T-helper 2 cell treated with Interferon-gamma antibody and Interleukin-4, amounts not matched to agents 100 ng/mL and 5 ng/mL, for 36 hours (primary cell): ENCODE results near the gene KIR2DL4. TPM values are rescaled to one million over a fixed set of nuclear protein-coding genes. Genes with fewer than 3 reads are reported as not detected.
"Not testable (repeated sequence)": the region's sequence is repeated elsewhere in the genome, so short reads cannot be mapped to it uniquely, and the experiment has no call there.

ENCODE experiments used
- intact Hi-C: fragments of 100-400 bp; cut with micrococcal nuclease; formaldehyde crosslinking; loops from one replicate; pipeline ENCODE4 v1.15.1; 2023
- total RNA-seq: library from RNA; stranded (reverse); gene quantifications from 2 replicates; pipeline ENCODE4 v1.2.3, GENCODE V29; 2022

Gene KIR2DL4
- total RNA-seq, 1 donor from 2014 or later = not detected

DNA sequence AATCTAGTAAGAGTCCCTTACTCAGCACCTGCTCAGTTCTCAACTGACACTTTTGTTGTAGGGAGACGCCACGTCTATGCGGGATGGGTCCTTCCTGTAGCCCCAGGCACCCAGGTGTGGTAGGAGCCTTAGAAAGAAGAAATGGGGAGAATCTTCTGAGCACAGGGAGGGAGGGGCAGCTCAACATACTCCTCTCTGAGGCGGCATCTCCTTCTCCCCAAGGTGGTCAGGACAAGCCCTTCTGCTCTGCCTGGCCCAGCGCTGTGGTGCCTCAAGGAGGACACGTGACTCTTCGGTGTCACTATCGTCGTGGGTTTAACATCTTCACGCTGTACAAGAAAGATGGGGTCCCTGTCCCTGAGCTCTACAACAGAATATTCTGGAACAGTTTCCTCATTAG is 1.2 kb downstream of the KIR2DL4 start:
- intact Hi-C loops = no loop called here

- intact Hi-C loops = no loop called here
Observed at GRCh38 chr19:54805665-54806515, 2.5 kb downstream of the KIR2DL4 start.

DNA sequence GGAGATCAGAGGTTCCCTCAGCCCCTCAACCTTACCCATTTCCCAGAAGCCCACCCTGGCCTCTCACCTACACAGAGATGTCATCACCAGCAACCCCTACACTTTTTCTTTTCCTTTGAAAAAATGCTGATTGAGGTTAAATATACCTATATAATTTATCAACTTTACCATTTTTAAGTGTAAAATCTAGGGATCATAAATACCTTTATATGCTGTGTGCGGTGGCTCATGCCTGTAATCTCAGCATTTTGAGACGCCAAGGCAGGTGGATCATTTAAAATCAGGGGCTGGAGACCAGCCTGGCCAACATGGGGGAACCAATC is 3.1 kb downstream of the KIR2DL4 start:
- intact Hi-C loops = no loop called here

DNA sequence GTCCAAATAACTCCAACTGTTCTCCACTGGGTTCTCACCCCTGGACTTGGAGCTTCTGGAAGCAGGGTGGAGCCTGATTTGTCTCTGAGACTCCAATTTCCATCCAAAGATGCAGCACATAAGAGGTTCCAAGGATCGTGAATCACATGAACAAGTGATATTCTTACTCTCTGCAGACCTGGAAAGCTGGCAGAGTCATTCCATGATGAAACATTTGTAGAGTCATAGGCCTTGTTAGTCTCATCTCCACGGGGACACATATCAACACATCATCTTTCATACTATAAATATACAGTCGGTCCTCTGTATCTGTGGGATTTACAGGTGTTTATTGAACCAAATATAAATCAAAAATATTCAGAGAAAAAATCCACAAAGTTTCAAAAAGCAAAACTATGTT is 11.2 kb downstream of the KIR2DL4 start:
- intact Hi-C loops = not testable (repeated sequence)

DNA sequence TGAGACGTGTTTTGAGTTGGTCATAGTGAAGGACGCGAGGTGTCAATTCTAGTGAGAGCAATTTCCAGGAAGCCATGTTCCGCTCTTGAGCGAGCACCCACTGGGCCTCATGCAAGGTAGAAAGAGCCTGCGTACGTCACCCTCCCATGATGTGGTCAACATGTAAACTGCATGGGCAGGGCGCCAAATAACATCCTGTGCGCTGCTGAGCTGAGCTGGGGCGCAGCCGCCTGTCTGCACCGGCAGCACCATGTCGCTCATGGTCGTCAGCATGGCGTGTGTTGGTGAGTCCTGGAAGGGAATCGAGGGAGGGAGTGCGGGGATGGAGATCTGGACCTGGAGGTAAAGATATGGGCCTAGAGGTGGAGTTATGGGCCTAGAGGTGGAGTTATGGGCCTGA is 12.8 kb downstream of the KIR2DL4 start, which contains the start of gene KIR3DL1:
Gene KIR3DL1, plus strand, starts transcription at position 218 of the 400 bp plus-strand sequence.
- intact Hi-C loops = not testable (repeated sequence)

DNA sequence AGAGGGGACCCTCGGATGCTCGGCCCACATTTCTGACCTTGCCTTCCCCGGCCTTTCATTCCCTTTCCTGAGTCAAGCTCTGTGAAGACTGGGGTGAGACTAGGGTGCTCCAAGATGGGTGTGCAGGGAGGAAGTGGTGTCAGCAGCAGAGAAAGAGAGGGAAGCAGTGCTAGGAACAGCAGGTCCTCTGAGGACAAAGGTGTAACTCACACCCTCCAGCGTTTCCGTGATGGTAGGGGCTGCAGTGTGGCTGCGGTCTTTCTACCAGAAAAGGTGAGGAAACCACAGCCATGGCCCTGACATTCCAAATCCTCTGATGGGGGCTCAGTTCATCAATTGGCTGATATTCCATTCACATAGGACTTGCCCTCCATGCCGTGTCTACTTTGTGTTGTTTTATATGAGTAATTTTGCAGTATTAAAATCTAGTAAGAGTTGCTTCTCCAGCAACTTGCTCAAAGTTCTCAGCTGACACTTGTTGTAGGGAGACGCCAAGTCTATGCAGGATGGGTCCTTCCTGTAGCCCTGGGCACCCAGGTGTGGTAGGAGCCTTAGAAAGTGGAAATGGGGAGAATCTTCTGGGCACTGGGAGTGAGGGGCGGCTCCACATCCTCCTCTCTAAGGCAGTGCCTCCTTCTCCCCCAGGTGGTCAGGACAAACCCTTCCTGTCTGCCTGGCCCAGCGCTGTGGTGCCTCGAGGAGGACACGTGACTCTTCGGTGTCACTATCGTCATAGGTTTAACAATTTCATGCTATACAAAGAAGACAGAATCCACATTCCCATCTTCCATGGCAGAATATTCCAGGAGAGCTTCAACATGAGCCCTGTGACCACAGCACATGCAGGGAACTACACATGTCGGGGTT is 14.5 kb downstream of the KIR2DL4 start:
- intact Hi-C loops = no loop called here

GRCh38 chr19:54824416-54824815 is 21.0 kb downstream of the KIR2DL4 start:
- intact Hi-C loops = not testable (repeated sequence)

- intact Hi-C loops = not testable (repeated sequence)
Observed at GRCh38 chr19:54825326-54825725, 21.9 kb downstream of the KIR2DL4 start.

DNA sequence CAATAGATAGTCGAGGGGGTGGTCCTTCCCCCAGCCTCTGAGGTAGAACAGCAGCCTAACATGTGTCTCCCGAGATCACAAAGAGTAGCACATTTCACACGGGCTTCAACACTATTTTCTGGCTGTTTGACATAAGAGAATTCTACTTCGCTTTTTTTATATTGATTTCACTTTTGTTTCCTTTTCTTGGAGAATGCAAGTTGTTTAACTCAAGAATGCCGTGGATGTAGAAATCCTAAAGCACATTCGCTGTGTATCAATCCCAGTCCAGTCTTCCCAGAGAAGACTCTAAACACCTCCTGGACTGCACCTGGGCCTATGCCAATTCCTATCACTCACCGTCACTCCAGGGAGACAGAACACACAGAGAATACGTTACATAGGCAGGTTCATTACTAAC is 24.7 kb downstream of the KIR2DL4 start:
- intact Hi-C loops = not testable (repeated sequence)

DNA sequence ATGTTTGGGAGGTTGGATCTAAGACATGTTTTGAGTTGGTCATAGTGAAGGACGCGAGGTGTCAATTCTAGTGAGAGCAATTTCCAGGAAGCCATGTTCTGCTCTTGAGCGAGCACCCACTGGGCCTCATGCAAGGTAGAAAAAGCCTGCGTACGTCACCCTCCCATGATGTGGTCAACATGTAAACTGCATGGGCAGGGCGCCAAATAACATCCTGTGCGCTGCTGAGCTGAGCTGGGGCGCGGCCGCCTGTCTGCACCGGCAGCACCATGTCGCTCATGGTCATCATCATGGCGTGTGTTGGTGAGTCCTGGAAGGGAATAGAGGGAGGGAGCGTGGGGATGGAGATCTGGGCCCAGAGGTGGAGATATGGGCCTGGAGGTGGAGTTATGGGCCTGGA is 29.1 kb downstream of the KIR2DL4 start, which contains the start of gene KIR2DS4:
Gene KIR2DS4, plus strand, starts transcription at position 181 of the 400 bp plus-strand sequence.
- intact Hi-C loops = not testable (repeated sequence)

DNA sequence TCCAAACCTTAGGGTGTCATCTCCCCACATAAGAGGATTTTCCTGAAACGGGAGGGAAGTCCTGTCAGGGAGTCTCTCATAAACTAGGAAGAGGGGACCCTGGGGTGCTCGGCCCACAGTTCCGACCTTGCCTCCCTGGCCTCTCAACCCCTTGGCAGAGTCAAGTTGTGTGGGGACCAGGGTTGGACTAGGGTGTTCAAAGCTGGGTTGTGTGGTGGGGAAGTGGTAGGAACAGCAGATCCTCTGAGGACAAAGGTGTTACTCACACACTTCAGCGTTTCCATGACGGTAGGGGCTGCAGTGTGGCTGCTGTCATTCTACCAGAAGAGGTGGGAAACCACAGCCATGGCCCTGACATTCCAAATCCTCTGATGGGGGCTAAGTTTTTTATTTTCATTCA is 31.7 kb downstream of the KIR2DL4 start:
- intact Hi-C loops = not testable (repeated sequence)

- intact Hi-C loops = not testable (repeated sequence)
Observed at GRCh38 chr19:54837522-54837921, 34.1 kb downstream of the KIR2DL4 start.

- intact Hi-C loops = not testable (repeated sequence)
Observed at GRCh38 chr19:54843171-54843570, 39.8 kb downstream of the KIR2DL4 start.

DNA sequence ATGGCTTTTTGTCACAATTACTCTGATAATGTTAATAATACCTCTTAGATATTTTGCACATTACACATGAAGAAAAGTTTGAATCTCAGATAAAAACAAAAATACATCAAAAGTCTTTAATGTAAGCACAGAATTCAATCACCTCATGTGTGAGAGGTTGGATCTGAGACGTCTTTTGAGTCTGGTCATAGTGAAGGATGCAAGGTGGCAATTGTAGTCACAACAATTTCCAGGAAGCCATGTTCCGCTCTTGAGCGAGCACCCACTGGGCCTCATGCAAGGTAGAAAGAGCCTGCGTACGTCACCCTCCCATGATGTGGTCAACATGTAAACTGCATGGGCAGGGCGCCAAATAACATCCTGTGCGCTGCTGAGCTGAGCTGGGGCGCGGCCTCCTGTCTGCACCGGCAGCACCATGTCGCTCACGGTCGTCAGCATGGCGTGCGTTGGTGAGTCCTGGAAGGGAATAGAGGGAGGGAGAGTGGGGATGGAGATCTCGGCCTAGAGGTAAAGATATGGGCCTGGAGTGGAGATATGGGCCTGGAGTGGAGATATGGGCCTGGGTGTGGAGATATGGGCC is 46.7 kb downstream of the KIR2DL4 start, which contains the start of gene KIR3DL2:
Gene KIR3DL2, plus strand, starts transcription at position 383 of the 580 bp plus-strand sequence. Its CDS starts 33 bp downstream, at position 416.
- intact Hi-C loops = not testable (repeated sequence)

DNA sequence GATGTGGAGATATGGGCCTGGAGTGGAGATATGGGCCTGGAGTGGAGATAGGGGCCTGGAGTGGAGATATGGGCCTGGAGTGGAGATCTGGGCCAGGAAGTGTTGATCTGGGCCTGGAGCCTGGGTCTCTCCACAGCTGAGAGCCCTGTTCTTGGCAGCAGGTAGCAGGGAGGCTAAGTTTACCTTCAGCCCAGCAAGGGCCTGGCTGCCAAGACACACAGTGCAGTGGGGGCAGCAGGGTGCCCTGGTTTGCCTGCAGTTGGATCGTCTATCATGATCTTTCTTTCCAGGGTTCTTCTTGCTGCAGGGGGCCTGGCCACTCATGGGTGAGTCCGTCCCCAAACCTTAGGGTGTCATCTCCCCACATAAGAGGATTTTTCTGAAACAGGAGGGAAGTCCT is 47.5 kb downstream of the KIR2DL4 start:
- intact Hi-C loops = no loop called here

- intact Hi-C loops = no loop called here
Observed at GRCh38 chr19:54851353-54851752, 47.9 kb downstream of the KIR2DL4 start.

DNA sequence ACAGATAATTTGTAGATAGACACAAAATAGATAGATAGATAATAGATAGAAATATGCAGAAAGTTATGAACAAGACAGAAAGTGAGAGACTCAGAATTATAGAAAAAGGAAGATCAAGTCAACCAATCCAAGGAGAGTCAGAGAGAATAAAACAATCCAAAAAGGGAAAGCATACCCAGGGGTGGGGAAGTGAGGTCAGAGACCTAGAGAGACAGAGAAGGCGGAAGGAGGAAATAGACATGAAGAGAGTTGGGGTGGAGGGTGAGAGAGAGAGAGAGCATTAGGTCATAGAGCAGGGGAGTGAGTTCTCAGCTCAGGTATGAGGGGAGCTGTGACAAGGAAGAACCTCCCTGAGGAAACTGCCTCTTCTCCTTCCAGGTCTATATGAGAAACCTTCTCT is 51.8 kb downstream of the KIR2DL4 start:
- intact Hi-C loops = not testable (repeated sequence)

DNA sequence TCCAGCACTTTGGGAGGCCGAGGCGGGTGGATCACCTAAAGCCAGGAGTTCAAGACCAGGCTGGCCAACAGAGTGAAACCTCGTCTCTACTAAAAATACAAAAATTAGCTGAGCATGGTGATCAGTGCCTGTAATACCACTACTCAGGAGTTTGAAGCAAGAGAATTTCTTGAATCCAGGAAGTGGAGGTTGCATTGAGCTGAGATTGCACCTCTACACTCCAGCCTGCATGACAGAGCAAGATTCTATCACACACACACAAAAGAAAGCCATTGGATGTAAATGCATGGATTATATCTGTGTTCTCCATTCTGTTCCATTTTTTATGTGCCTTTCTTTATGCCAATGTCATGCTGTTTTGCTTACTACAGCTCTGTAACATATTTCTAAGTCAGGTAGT is 55.1 kb downstream of the KIR2DL4 start:
- intact Hi-C loops = not testable (repeated sequence)

DNA sequence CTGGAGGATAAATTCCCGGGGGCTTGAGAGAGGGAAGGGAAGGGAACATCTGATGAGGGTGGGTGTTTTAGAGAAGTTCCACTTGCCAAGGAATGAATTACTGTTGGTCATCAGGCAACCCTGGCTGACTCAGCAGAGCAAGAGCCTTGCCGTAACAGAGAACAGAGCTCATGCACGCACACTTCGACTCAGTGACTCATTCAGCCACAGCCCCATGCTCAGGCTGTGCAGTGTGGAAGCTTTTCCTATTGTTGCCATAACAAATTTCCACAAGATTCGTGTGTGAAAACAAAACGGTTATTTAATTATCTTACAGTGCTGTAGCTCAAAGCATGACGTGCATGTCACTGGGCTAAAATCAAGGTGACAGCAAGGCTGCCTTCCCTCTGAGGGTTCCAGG is 56.0 kb downstream of the KIR2DL4 start:
- intact Hi-C loops = not testable (repeated sequence)

- intact Hi-C loops = not testable (repeated sequence)
Observed at GRCh38 chr19:54863459-54863858, 60.0 kb downstream of the KIR2DL4 start.
